Testis (tissue), 3 donors: ENCODE data around the gene GAS2L2. TPM values are rescaled to one million over a fixed set of nuclear protein-coding genes. Genes with fewer than 3 reads are reported as not detected.

ENCODE experiments used
- DNase-seq: peaks from one replicate; pipeline ENCODE4 v3.0.0-alpha.2; 2019
- H3K27ac ChIP-seq, 2 donors: fragments of 200-600 bp; sonication (generic); one replicate each; pipeline ENCODE4 v1.5.1; 2019
- H3K27me3 ChIP-seq: fragments of 200-600 bp; sonication (generic); one replicate; pipeline ENCODE4 v1.5.1; 2019
- H3K36me3 ChIP-seq: fragments of 200-600 bp; sonication (generic); one replicate; pipeline ENCODE4 v1.5.1; 2017; ENCODE audit warnings: low read depth; ENCODE audit errors: missing control alignments
- H3K4me1 ChIP-seq: fragments of 200-600 bp; sonication (generic); one replicate; pipeline ENCODE4 v1.5.1; 2019
- H3K4me3 ChIP-seq, 2 donors: fragments of 200-600 bp; sonication (generic); one replicate each; pipeline ENCODE4 v1.5.1; 2017 to 2019
- H3K9me3 ChIP-seq: fragments of 200-600 bp; sonication (generic); one replicate; pipeline ENCODE4 v1.5.1; 2017
- CTCF ChIP-seq, 3 experiments: fragments of 450-650 bp in 2 of 3; fragments of 200-600 bp in 1 of 3; sonication (generic) in 1 of 3; IDR thresholded peaks; one replicate each; pipeline ENCODE4 v1.5.1; 2016 to 2019; ENCODE audit warnings: antibody characterized with exemption in 3 of 3, mild to moderate bottlenecking in 2 of 3, moderate library complexity in 1 of 3
- POLR2A ChIP-seq: fragments of 450-650 bp; IDR thresholded peaks from one replicate; pipeline ENCODE4 v1.6.1; 2017; ENCODE audit warnings: antibody characterized with exemption, mild to moderate bottlenecking, moderate library complexity
- WGBS, 2 donors: methylation state at CpG; one replicate each; pipeline ENCODE4 v1.1.5; 2018; 5-methylcytosine and 5-hydroxymethylcytosine counted together
- intact Hi-C: fragments of 100-400 bp; cut with DNase I; formaldehyde crosslinking; loops from one replicate; pipeline ENCODE4 v1.15.1; 2023; ENCODE audit warnings: low total_unique reads
- polyA plus RNA-seq: library from polyadenylated mRNA; stranded (reverse); fragments of 350-450 nt; fragmentation: Illumina TruSeq; extraction: RNeasy Lipid Tissue Mini Kit (QIAGEN cat#74804); gene quantifications from one replicate; pipeline ENCODE4 v1.2.3, GENCODE V29; 2014; ENCODE audit warnings: low read depth, low replicate concordance; ENCODE audit not compliant: insufficient read depth
- total RNA-seq, 2 donors: library from RNA; depleted of rRNA; stranded (reverse); fragments of >200 nt; gene quantifications; one replicate each; pipeline ENCODE4 v1.2.3, GENCODE V29; 2016

Gene GAS2L2
- total and polyA plus RNA-seq, 3 donors from 2014 or later = 0.31 to 0.71 (median 0.62) TPM

GRCh38 chr17:35729405-35729833 lies 23.6 kb downstream of the GAS2L2 start:
- intact Hi-C loops = no loop called here
- H3K27ac ChIP-seq = no peak overlapping the region
- peaks cover 6% of the 10 kb centered on the region for H3K4me1 ChIP-seq
- TF ChIP-seq POLR2A (no peak), CTCF (IDR thresholded peaks at IDR 0.05) (no peak)
- no peak overlapping the region for H3K4me3 ChIP-seq
- H3K36me3 ChIP-seq = no peaks in the 10 kb centered on the region
- no peak for DNase-seq
- no peaks in the 10 kb centered on the region for H3K9me3 ChIP-seq
- 85 to 87% methylated on average over 4 of the region's 4 CpGs for WGBS, 2 donors
- no peaks in the 10 kb centered on the region for H3K27me3 ChIP-seq

- Histone ChIP-seq H3K27me3 (no peaks in the 10 kb centered on the region), H3K4me3 (no peak overlapping the region), H3K27ac (no peak overlapping the region), H3K4me1 (peaks cover 6% of the 10 kb centered on the region), H3K9me3 (no peaks in the 10 kb centered on the region), H3K36me3 (no peaks in the 10 kb centered on the region)
- 84 to 96% methylated on average over 3 of the region's 3 CpGs for WGBS, 2 donors
- DNase-seq = no peak
- intact Hi-C loops = no loop called here
- no peak for TF ChIP-seq CTCF (IDR thresholded peaks at IDR 0.05)
- no peak for TF ChIP-seq POLR2A
Observed at GRCh38 chr17:35728551-35728950, 24.5 kb downstream of the GAS2L2 start.

- Histone ChIP-seq H3K27me3 (no peaks in the 10 kb centered on the region), H3K36me3 (no peaks in the 10 kb centered on the region), H3K9me3 (no peaks in the 10 kb centered on the region), H3K27ac (no peak overlapping the region), H3K4me1 (peaks cover 6% of the 10 kb centered on the region), H3K4me3 (no peak overlapping the region)
- 83 to 93% methylated on average over 5 of the region's 5 CpGs for WGBS, 2 donors
- no peak for TF ChIP-seq CTCF (IDR thresholded peaks at IDR 0.05)
- no peak for TF ChIP-seq POLR2A
- intact Hi-C loops = no loop called here
- DNase-seq = no peak
Observed at GRCh38 chr17:35727635-35728034, 25.4 kb downstream of the GAS2L2 start.

GRCh38 chr17:35726953-35727460 lies 26.0 kb downstream of the GAS2L2 start:
- TF ChIP-seq CTCF (IDR thresholded peaks at IDR 0.05) = no peak
- TF ChIP-seq POLR2A = no peak
- no peaks in the 10 kb centered on the region for H3K9me3 ChIP-seq
- intact Hi-C loops = no loop called here
- WGBS, 2 donors = 81 to 82% methylated on average over 5 of the region's 5 CpGs
- H3K27me3 ChIP-seq = no peaks in the 10 kb centered on the region
- H3K4me1 ChIP-seq = peaks cover 6% of the 10 kb centered on the region
- H3K27ac ChIP-seq = no peak overlapping the region
- H3K4me3 ChIP-seq = no peak overlapping the region
- H3K36me3 ChIP-seq = no peaks in the 10 kb centered on the region
- no peak for DNase-seq

GRCh38 chr17:35726127-35726952 lies 26.7 kb downstream of the GAS2L2 start:
- Histone ChIP-seq H3K27ac (no peak overlapping the region), H3K36me3 (no peaks in the 10 kb centered on the region), H3K9me3 (no peaks in the 10 kb centered on the region), H3K4me1 (peaks cover 6% of the 10 kb centered on the region), H3K27me3 (no peaks in the 10 kb centered on the region), H3K4me3 (no peak overlapping the region)
- DNase-seq = no peak
- WGBS, 2 donors = 50 to 78% methylated on average over 6 of the region's 6 CpGs
- TF ChIP-seq POLR2A = no peak
- no peak for TF ChIP-seq CTCF (IDR thresholded peaks at IDR 0.05)
- intact Hi-C loops = no loop called here
